HG02884 (cell line): ENCODE results near the gene MSI2.

Source experiments
- ATAC-seq: cut with Tn5 transposase; IDR thresholded peaks from one replicate; pipeline ENCODE4 v1.9.1; 2021; ENCODE audit warnings: mild to moderate bottlenecking, moderate library complexity; ENCODE audit not compliant: unreplicated experiment

Gene MSI2

DNA sequence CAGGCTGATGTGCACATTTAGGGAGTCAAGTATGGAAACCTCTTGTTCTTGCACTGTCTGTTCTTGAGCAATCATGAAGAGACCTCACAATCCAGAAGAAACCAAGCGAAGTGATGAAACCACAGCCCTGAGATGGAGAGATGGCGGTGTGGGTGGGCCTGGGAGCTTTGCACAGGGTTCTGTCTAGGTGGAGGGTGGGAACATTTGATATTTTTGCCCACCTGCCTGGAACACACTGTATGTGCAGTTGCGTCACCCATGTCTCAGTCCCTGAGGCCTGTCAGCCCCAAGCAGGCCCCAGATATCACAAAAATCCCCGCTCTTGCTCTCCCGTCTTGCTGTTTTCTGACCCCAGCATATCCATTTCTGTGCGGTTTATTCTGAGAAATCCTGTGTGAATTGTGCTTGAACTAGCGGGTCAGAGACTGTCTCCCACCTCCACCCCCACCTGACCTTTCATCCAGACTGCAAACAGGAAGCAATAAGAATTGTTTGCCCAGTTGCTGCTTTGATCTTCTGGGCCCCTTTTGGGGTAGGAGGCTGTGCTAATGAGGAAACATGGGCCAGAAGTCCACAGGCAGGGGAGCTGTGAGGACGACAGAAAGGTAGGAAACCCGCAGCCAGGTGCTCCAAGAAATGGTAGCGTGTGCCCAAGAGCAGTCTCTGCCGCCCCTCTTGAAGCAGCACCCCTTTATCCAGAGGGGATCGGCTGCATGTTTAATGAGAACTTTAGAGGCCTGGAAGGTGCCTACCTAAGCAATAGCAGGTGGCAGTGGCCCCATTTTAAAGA is 304.9 kb downstream of the MSI2 start:
- ATAC-seq: no peak

- no peak for ATAC-seq
Measured at GRCh38 chr17:57562184-57562698, 305.9 kb downstream of the MSI2 start.

DNA sequence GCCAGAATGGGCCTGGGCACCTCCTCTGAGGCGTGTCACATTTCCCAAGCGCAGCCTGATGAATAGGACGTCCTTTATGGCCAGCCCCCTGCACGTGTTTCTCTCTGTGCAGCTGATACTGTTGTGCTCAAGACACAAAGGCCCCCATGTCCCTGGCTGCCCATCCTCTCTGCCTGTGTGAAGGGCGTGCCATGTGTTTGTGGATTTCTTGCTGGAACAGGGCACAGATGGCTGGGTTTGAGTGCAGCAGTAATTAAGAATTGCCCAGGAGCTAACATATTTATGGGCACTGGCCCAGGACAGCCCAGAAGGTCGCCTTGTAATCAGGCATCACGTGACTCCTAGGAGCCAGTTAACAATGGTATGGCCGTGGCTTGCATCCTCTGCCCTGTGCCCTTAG is 307.6 kb downstream of the MSI2 start:
- no peak for ATAC-seq

DNA sequence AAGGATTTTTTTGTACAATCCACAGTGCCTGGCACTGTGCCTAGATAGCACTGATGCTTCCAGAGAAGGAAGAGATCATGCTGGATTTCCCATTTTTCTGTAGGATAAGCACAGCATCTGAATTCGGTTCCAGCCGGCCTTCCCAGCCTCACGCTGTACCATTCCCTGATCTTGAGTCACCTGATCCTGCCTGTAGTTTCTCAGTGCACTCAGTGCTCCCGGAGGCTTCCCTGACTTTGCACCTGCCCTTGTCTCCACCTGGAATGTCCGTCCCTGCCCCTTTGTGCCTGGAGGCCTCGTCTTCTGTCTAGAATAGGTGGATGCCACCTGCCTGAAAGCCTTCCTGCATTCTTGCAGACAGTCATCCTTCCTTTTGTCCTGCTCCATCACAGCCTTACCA is 308.9 kb downstream of the MSI2 start:
- no peak for ATAC-seq

GRCh38 chr17:57566721-57567120 is 310.4 kb downstream of the MSI2 start:
- no peak for ATAC-seq

DNA sequence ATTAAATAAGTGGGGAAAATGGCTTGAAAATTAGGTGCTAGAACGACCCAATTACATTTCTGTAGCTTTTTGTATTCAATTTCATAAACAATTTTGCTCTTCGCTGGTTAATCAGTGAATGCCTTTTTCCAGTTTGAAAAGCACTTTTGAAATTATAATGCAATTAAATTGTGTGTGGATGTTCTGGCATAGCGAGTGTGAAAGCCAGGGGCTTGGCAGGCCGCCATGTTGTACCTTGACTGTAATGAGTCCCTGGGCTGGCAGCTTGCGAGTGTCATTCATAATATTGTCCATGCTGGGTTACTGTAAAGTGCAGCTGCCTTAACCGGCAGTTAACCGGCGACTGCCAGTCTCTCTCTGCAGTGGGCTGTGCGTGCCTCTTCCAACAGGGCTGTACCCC is 310.9 kb downstream of the MSI2 start:
- ATAC-seq: no peak

DNA sequence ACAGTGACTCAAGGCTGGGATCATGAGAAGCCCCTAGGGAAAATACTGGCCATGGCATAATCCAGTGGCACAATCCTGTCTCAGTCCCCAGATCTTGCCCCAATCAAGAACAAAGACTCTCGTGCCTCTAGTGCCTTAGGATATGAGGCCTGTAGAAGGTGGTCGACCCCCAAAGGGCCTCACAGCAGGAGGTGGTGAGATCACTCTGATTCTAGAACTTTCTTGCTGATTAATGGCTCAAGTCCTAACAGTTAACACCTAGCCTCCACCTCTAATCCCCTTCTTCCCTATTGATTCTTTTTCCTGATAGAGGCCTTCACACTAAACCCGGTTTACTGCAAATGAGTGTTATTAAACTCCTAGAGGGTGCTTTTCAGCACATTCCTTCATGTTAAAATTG is 312.0 kb downstream of the MSI2 start:
- ATAC-seq: no peak

GRCh38 chr17:57569021-57569420 is 312.7 kb downstream of the MSI2 start:
- ATAC-seq: no peak

GRCh38 chr17:57569853-57570252 is 313.5 kb downstream of the MSI2 start:
- no peak for ATAC-seq

DNA sequence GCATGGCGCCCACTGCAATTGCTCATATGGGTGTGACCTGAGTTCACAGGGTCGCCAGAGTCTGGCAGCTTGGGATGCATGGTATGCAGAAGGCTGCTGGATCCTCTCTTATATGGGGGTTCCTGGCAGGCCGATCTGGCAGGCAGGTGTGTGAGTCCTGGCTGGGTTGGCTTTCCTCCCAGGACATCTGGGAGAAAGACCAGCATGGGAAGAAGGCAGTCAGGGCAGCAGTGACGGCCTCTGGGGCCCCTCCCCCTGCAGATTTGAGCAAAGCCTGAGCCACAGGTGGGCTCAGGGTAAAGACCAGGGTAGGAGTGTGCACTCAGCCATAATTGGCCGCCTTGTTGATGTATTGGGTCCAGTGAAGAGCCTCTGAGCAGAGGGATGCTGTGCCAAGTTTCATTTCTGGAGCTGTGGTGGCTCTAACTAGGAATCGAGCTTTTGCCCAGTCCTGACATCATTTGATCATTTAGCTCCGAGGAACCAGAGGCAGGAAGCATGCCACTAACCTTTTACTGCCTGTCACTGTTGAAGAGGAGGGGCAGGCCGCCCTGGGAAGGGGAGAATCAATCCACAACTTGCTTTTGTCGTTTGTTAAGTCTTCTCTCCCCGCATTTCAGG is 314.5 kb downstream of the MSI2 start:
- ATAC-seq: no peak

GRCh38 chr17:57572062-57572461 is 315.7 kb downstream of the MSI2 start:
- no peak for ATAC-seq

DNA sequence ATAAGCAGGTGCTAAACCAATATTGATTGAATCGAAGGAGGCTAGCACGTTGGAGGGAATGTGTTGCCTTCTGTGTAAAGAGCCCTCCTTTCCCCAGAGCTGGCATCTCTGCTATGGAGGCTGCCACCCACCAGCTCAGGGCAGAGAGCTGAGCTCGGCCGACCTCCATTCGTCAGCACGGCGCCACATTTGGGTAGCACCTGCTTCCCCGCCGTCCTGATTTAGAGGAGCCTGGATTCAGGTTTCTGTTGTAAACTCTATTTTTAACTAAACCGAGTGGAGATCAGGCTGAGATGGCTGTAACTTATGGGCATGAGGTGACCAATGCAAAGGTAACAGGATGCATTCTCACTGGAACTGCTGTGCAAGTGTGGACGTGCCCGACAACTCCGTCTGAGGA is 316.3 kb downstream of the MSI2 start:
- no peak for ATAC-seq

DNA sequence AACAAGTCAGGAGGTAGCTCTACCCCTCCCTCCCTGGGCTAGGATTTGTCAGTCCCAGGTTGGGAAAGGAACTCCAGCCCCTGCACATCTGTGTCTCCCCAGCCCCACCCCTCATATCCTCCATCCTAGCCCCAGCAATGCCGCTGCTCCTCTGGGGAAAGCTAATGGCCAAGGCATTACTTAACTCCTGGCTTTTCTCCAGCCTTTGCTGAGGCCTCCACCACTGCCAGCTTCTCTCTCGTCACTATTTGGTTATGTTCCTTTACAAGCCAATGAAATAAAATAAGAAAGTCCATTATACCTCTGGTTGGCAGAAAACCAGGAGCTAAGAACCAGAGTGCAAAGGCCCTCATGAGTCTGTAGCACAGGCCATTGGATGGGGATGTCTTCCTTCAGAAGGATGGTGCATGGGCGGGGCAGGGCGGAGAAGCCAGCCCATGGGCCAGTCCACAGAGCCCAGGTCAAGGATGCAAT is 317.8 kb downstream of the MSI2 start:
- ATAC-seq: no peak

GRCh38 chr17:57576744-57577143 is 320.4 kb downstream of the MSI2 start:
- ATAC-seq: no peak

GRCh38 chr17:57577751-57578607 is 321.7 kb downstream of the MSI2 start:
- no peak for ATAC-seq

GRCh38 chr17:57578608-57579225 is 322.4 kb downstream of the MSI2 start:
- ATAC-seq: no peak

GRCh38 chr17:57579245-57579644 is 322.9 kb downstream of the MSI2 start:
- no peak for ATAC-seq

- ATAC-seq: no peak
Measured at GRCh38 chr17:57580055-57580739, 323.9 kb downstream of the MSI2 start.

DNA sequence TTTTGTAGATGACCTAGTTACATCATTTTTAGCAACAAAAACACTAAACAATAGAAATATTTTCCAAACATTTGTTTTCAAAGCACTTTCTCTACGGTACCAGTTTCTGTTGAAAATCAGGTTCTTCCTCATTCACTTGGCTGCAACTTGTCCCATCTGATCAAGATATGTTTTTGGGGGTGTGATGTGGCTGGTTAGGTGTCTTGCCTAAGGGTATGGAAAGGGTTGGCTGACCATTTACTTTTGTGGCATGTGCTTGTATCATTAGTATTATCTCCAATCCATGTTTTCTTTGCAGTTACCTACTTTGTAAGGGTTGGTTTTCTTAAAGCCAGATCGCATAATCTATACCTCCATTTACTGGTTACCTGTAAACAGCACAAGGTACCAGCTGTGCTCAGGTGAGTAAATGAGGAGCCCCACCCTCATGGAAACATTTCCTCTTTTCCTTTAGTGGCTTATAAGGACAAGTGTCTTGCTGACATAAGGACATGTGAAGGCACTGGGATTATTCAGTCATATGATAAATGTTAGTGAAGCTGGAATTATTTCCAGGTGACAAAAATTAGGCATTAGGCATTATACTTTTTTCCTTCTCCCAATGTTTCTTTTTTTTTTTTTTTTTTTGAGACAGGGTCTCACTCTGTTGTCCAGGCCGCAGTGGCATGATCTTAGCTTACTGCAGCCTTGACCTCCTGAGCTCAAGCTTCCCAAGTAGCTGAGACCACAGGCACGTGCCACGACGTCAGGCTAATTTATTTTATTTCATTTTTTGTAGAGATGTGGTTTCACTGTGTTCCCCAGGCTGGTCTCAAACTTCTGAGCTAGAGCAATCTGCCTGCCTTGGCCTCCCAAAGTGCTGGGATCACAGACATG is 326.8 kb downstream of the MSI2 start:
- ATAC-seq: no peak
